Uterus (tissue), 4 donors: ENCODE data around the gene CGN. TPM values are rescaled to one million over a fixed set of nuclear protein-coding genes. Genes with fewer than 3 reads are reported as not detected.

Experiments used
- DNase-seq, 2 donors: peaks; one replicate each; pipeline ENCODE4 v3.0.0-alpha.2; 2019 to 2020
- H3K27ac ChIP-seq, 2 donors: fragments of 200-600 bp; sonication (generic); 1 replicate in 1 of 2; 2 replicates in 1 of 2; pipeline ENCODE4 v1.5.1; 2016 to 2018
- H3K27me3 ChIP-seq, 2 donors: fragments of 200-600 bp; sonication (generic); one replicate each; pipeline ENCODE4 v1.5.1; 2018 to 2019; ENCODE audit warnings: control low read depth in 1 of 2
- H3K36me3 ChIP-seq, 2 donors: fragments of 200-600 bp; sonication (generic); one replicate each; pipeline ENCODE4 v1.5.1; 2019; ENCODE audit warnings: control low read depth in 1 of 2
- H3K4me1 ChIP-seq, 2 donors: fragments of 200-600 bp; sonication (generic); one replicate each; pipeline ENCODE4 v1.5.1; 2018 to 2019; ENCODE audit warnings: control low read depth in 1 of 2
- H3K4me3 ChIP-seq, 2 donors: fragments of 200-600 bp; sonication (generic); 1 replicate in 1 of 2; 2 replicates in 1 of 2; pipeline ENCODE4 v1.5.1; 2018 to 2019; ENCODE audit warnings: mild to moderate bottlenecking in 1 of 2
- H3K9me3 ChIP-seq, 2 donors: fragments of 200-600 bp; sonication (generic); one replicate each; pipeline ENCODE4 v1.5.1; 2019; ENCODE audit warnings: control low read depth in 1 of 2
- POLR2A ChIP-seq, 2 donors: fragments of 450-650 bp; IDR thresholded peaks; one replicate each; pipeline ENCODE4 v1.6.1; 2016; ENCODE audit warnings: antibody characterized with exemption in 2 of 2, mild to moderate bottlenecking in 1 of 2, moderate library complexity in 1 of 2
- intact Hi-C: fragments of 100-400 bp; cut with DNase I; formaldehyde crosslinking; loops from one replicate; pipeline ENCODE4 v1.15.1; 2023; ENCODE audit warnings: low total_unique reads
- total RNA-seq, 4 donors: library from RNA; depleted of rRNA in 3 of 4; stranded (reverse); fragments of >200 nt in 3 of 4; gene quantifications; one replicate each; pipeline versions ENCODE4 v1.1.0 to v1.2.4, GENCODE V29; 2014 to 2023
- TF ChIP-seq, protein P1 (sequence below), 4 experiments: fragments of 200-600 bp in 2 of 4; fragments of 450-650 bp in 2 of 4; sonication (generic) in 2 of 4; IDR thresholded peaks; one replicate each; pipeline ENCODE4 v1.5.1; 2016 to 2019; ENCODE audit warnings: antibody characterized with exemption in 4 of 4, mild to moderate bottlenecking in 2 of 4, moderate library complexity in 1 of 4
- donor health status: DM: yes; HTN: yes; CAD: no.

CGN gene
- total RNA-seq, 4 donors from 2014 or later = under 0.01 to 7.3 (median 0.85) TPM

DNA sequence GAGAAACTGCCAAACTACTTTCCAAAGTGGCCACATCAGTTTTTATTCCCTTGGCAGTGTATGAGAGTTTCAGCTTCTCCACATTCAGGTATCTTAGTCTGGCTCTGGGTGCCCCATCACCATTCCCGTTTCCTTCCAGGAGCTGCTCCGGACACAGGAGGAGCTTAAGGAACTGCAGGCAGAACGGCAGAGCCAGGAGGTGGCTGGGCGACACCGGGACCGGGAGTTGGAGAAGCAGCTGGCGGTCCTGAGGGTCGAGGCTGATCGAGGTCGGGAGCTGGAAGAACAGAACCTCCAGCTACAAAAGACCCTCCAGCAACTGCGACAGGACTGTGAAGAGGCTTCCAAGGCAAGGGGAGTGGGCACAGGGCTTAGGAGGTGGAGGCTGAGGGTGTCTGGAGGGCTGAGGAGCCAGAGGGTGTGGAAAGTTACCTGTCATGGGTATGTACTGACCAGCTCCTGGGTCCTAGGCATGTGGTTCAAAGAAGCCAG, 18.1 kb downstream of the CGN start:
- Histone ChIP-seq H3K36me3 (no peaks in the 10 kb centered on the region), H3K27me3 (no peaks in the 10 kb centered on the region), H3K4me3 (no peak overlapping the region), H3K27ac (no peak overlapping the region), H3K9me3 (no peaks in the 10 kb centered on the region), H3K4me1 (no peaks in the 10 kb centered on the region)
- TF ChIP-seq, protein P1, sequence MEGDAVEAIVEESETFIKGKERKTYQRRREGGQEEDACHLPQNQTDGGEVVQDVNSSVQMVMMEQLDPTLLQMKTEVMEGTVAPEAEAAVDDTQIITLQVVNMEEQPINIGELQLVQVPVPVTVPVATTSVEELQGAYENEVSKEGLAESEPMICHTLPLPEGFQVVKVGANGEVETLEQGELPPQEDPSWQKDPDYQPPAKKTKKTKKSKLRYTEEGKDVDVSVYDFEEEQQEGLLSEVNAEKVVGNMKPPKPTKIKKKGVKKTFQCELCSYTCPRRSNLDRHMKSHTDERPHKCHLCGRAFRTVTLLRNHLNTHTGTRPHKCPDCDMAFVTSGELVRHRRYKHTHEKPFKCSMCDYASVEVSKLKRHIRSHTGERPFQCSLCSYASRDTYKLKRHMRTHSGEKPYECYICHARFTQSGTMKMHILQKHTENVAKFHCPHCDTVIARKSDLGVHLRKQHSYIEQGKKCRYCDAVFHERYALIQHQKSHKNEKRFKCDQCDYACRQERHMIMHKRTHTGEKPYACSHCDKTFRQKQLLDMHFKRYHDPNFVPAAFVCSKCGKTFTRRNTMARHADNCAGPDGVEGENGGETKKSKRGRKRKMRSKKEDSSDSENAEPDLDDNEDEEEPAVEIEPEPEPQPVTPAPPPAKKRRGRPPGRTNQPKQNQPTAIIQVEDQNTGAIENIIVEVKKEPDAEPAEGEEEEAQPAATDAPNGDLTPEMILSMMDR (IDR thresholded peaks at IDR 0.05) = no peak
- TF ChIP-seq POLR2A (IDR thresholded peaks at IDR 0.05) = no peak
- no peak for DNase-seq
- intact Hi-C loops = no loop called here

DNA sequence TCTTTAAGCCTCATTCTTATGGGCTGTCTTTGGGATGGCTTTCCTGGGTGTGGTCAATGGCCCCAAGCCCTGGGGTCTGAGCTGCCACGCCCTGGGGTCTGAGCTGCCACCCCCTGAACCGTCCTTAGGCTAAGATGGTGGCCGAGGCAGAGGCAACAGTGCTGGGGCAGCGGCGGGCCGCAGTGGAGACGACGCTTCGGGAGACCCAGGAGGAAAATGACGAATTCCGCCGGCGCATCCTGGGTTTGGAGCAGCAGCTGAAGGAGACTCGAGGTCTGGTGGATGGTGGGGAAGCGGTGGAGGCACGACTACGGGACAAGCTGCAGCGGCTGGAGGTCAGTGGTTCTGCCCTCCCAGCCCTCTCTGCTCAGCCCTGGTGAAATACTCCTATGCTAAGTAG, 18.6 kb downstream of the CGN start:
- Histone ChIP-seq H3K4me1 (no peaks in the 10 kb centered on the region), H3K27ac (no peak overlapping the region), H3K27me3 (no peaks in the 10 kb centered on the region), H3K36me3 (no peaks in the 10 kb centered on the region), H3K9me3 (no peaks in the 10 kb centered on the region), H3K4me3 (no peak overlapping the region)
- TF ChIP-seq POLR2A (IDR thresholded peaks at IDR 0.05) = no peak
- TF ChIP-seq, protein P1 (IDR thresholded peaks at IDR 0.05) = no peak
- intact Hi-C loops = no loop called here
- DNase-seq = no peak

DNA sequence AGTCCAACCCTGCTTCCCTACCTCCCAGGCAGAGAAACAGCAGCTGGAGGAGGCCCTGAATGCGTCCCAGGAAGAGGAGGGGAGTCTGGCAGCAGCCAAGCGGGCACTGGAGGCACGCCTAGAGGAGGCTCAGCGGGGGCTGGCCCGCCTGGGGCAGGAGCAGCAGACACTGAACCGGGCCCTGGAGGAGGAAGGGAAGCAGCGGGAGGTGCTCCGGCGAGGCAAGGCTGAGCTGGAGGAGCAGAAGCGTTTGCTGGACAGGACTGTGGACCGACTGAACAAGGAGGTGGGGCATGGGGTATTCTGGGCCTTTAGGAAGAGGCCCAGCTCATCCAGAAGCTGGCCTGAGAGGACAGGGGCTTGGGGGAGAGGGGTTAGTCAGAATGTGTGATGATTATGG, 19.3 kb downstream of the CGN start:
- Histone ChIP-seq H3K36me3 (no peaks in the 10 kb centered on the region), H3K27ac (no peak overlapping the region), H3K9me3 (no peaks in the 10 kb centered on the region), H3K27me3 (no peaks in the 10 kb centered on the region), H3K4me3 (no peak overlapping the region), H3K4me1 (no peaks in the 10 kb centered on the region)
- intact Hi-C loops = no loop called here
- no peak for DNase-seq
- TF ChIP-seq, protein P1 (IDR thresholded peaks at IDR 0.05) = no peak
- TF ChIP-seq POLR2A (IDR thresholded peaks at IDR 0.05) = no peak

DNA sequence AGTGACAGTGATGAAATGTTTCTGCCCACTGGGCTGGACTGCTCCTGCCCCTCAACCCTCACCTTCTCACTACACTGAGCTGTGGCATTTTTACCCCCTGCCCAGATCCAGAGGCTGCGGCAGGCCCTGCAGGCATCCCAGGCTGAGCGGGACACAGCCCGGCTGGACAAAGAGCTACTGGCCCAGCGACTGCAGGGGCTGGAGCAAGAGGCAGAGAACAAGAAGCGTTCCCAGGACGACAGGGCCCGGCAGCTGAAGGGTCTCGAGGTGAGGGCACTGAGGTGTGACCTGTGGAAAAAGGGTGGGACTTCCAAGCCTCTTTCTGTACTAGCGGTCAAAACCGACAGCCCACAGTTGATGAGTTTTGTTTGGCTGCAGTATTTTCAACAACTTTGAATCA, 22.7 kb downstream of the CGN start:
- intact Hi-C loops = no loop called here
- DNase-seq = no peak
- H3K4me1 ChIP-seq = no peaks in the 10 kb centered on the region

DNA sequence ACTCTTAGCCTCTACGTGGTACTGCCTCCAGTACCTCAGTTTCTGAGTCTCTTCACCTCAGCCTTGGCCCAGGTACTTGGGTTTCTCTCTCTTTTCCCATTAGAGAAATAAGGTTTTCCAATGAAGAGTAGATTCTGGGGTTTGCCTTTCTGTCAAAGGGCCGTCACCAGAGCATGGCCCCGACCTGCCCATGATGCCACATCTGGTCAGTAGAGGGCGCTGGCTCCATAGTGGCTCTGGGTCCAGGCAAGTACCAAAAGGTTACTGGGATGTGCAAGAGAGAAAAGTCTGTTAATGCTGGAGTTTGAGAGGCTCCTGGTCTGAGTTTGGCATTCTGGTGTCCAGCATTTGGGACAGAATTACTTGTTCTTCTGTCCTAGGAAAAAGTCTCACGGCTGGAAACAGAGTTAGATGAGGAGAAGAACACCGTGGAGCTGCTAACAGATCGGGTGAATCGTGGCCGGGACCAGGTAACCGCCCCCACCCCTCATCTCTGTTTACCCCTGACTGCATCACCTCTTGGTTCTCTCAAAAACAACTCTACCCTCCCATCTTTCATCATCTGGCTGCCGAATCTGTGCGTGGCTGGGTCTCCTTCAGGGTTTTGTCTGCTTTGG, 23.6 kb downstream of the CGN start:
- intact Hi-C loops = no loop called here
- H3K36me3 ChIP-seq = no peaks in the 10 kb centered on the region
- H3K4me3 ChIP-seq = no peak overlapping the region
- no peaks in the 10 kb centered on the region for H3K9me3 ChIP-seq
- TF ChIP-seq POLR2A (IDR thresholded peaks at IDR 0.05) = no peak
- TF ChIP-seq, protein P1 (IDR thresholded peaks at IDR 0.05) = peak; percentile 60 to 69 (median 66)
- no peak overlapping the region for H3K27ac ChIP-seq
- DNase-seq = peak; percentile 61 to 70
- no peaks in the 10 kb centered on the region for H3K27me3 ChIP-seq
- no peaks in the 10 kb centered on the region for H3K4me1 ChIP-seq

More for the DNA sequence above, 22.7 kb downstream of the CGN start:
- H3K36me3 ChIP-seq = no peaks in the 10 kb centered on the region
- no peaks in the 10 kb centered on the region for H3K27me3 ChIP-seq
- no peak overlapping the region for H3K4me3 ChIP-seq
- no peaks in the 10 kb centered on the region for H3K9me3 ChIP-seq
- no peak overlapping the region for H3K27ac ChIP-seq
- TF ChIP-seq POLR2A (IDR thresholded peaks at IDR 0.05) = no peak
- TF ChIP-seq, protein P1 (IDR thresholded peaks at IDR 0.05) = no peak
